Esophagus muscularis mucosa (tissue), 3 donors: ENCODE measurements around the gene PLCB3.

Experiments used
- POLR2A ChIP-seq: fragments of 450-650 bp; IDR thresholded peaks from one replicate; pipeline ENCODE4 v1.6.1; 2017; ENCODE audit warnings: antibody characterized with exemption, moderate library complexity, mild to moderate bottlenecking, low read depth
- POLR2AphosphoS5 ChIP-seq, 2 donors: sonication (generic); formaldehyde crosslinking; IDR thresholded peaks; one replicate each; pipeline ENCODE4 v1.6.1; 2017; ENCODE audit warnings: antibody characterized with exemption in 2 of 2
- TF ChIP-seq, protein P1 (sequence below), 3 experiments: fragments of 200-600 bp in 2 of 3; fragments of 450-650 bp in 1 of 3; sonication (generic) in 2 of 3; IDR thresholded peaks; one replicate each; pipeline ENCODE4 v1.5.1; 2017 to 2019; ENCODE audit warnings: antibody characterized with exemption in 3 of 3, mild to moderate bottlenecking in 2 of 3, moderate library complexity in 1 of 3

DNA sequence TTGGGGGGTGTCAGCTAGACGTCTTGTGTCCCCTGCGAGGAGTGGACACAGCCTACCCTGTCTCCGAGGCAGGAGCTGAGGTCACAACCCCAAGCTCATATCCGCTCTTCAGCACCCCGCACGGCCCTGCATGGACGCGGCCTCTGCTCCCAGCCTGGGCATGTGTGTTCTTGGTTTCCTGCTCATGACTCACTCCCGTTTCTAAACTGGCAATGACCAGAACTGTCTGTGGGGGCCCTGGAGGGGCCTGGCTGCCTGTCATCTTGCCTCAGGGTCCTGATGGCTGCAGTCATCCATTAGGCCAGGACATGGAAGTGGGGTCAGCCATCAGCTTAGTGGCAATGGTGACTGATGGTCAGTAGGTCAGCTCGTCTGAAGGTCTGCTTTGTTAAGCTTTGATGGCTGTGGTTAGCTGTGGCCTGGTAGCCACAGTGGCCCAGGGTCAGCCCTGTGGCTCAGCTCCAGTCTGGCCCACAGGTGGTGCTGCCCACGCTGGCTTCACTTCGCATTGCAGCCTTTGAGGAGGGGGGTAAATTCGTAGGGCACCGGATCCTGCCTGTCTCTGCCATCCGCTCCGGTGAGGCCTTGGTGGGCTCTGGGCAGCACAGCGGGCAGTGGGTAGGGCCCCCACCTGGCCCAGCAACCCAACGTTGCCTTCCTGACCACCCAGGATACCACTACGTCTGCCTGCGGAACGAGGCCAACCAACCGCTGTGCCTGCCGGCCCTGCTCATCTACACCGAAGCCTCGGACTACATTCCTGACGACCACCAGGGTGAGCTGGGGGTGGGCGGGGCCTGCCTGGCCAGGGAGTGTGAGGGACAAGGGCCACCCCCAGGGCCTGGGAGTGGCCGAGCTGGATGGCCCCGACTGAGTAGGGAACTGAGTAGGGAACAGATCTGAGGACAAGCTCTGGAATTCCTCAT, 12.0 kb downstream of the PLCB3 start:
- TF ChIP-seq, protein P1, sequence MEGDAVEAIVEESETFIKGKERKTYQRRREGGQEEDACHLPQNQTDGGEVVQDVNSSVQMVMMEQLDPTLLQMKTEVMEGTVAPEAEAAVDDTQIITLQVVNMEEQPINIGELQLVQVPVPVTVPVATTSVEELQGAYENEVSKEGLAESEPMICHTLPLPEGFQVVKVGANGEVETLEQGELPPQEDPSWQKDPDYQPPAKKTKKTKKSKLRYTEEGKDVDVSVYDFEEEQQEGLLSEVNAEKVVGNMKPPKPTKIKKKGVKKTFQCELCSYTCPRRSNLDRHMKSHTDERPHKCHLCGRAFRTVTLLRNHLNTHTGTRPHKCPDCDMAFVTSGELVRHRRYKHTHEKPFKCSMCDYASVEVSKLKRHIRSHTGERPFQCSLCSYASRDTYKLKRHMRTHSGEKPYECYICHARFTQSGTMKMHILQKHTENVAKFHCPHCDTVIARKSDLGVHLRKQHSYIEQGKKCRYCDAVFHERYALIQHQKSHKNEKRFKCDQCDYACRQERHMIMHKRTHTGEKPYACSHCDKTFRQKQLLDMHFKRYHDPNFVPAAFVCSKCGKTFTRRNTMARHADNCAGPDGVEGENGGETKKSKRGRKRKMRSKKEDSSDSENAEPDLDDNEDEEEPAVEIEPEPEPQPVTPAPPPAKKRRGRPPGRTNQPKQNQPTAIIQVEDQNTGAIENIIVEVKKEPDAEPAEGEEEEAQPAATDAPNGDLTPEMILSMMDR (IDR thresholded peaks at IDR 0.05), result no peak
- TF ChIP-seq POLR2AphosphoS5 (IDR thresholded peaks at IDR 0.05), result no peak
- TF ChIP-seq POLR2A, result no peak
